ENCODE data around the gene LRBA.
"Not testable (repeated sequence)": the region's sequence is repeated elsewhere in the genome, so short reads cannot be mapped to it uniquely, and the experiment has no call there.

Gene LRBA

DNA sequence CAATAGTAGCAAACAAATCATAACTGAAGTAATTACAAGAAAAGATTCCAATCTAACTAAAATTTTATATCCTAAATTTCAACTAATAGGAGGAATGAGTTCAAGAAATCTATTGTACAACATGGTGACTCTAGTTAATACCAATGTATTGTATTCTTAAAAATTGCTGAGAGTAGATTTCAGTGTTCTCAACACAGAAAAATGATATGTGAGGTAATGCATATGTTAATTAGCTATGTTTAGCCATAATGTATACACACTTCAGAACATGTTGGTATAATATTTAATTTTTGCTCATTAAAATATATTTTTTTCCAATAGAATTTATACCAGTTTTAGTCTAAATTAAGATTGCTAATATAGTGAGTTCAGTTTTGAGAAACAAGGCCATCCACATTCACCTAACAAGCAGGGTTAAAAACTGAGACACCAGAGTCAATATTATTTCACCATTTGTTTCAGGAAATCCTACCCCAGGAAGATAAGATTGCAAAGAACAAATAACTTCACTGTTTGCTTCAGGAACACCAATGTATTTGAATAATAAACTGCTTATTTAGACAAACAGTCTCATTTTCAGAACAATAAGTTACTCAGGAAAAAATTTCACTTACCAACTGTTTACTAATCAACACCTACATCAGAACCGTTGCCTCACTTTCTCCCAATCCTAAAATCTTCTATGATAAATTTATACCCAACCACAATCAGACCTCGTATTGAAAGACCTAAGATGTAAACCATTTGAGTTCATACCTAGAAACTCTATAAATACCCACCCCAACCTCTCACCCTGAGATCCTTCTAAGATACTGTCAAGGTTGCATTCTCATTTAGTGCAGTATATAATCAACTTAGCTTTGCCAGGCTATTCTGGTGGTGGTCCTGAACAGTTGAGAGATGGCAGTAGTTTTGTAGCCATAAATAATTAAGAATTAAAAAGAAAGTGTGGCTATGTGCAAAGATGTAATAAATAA is 300.3 kb downstream of the LRBA start:
- no peak for DNase-seq

DNA sequence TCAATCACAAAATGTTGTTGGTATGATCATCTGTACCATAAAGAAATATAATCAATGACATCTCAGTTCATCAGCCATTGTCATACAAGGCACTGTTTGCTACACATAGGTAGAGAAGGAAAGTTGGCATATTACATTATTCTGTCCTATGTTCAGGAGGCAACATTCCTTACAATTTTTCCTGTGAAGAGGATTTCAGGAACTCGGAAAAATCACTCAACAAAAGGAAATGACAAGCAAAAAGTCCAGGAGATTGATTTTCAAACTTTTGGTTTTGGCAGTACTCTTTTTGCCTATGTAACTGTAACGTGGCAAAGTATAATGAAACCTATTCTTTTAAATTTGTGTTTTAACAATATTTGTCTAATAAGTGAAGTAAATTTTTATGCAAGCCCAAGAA is 301.8 kb downstream of the LRBA start:
- DNase-seq = no peak

DNA sequence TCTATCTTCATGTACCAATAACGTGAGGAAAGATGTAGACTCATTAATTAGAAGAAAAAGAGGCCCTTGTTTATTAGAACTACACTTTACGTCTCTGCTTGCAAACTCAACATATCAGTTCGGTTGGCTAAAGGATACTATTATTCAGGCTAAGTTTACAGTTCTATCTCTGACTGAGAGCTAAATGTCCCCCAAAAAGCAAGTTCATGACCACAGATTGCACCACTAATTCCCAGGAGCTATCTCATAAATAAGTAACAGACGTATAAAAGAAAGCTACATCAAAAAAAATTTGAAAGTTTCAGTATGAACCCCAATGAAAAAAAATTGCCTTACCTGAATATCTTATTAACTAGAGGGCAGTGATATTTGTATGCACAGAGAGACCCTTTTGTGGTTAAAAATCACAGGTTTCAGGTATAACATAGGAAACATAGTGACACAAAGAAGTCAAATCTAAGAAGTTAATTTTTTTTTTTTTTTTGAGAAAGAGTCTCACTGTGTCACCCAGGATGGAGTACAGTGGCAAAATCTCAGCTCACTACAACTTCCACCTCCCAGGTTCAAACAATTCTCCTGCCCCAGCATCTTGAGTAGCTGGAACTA is 304.2 kb downstream of the LRBA start:
- no peak for DNase-seq

DNA sequence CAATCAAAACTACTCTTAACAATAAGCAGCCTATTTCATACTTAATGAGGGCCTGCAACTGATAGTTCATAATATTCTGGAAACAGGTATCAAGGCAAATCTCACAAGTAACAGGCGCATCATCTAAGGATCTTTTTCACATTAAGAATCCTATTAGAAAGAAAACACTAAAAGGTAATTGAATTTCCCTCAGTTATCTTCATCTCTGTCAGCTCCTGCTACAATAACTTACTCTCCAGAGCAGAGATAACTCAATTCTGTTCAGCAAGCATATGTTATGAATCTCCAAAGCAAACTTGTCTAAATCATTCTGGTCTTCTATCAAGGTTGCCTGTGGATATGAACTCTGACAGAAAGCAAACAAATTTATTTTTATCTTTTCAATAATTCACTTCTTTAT is 307.1 kb downstream of the LRBA start:
- no peak for DNase-seq

DNA sequence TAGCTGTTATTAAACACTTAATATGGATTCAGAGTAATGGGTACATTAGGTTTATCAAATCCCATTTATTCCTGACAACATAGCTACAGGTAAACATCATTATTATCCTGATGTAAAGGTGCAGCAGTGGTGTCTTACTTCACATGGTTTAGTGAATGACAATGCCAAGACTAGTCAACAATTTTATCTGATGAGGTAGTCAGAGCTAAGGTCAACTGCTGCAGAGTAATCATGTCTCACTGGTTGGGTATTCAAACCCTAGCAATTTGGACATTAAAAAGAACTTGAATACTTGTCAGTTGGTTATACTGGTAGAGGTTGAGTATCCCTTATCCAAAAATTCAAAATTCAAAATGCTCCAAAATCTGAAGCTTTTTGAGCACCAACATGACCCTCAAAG is 315.5 kb downstream of the LRBA start:
- no peak for DNase-seq

DNA sequence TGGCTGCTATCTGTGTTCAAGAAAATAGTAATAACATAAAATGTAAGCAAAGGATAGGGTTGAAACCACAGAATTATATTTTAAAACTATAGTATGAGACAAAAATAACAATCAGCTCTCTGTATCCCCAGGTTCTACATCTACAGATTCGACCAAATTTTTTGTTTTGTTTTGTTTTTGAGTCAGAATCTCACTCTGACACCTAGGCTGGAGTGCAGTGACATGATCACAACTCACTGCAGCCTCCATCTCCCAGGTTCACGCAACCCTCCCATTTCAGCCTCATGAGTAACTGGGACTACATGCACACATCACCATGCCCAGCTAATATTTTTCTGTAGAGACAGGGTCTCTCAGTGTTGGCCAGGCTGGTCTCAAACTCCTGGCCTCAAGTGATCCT is 319.9 kb downstream of the LRBA start:
- no peak for DNase-seq

DNA sequence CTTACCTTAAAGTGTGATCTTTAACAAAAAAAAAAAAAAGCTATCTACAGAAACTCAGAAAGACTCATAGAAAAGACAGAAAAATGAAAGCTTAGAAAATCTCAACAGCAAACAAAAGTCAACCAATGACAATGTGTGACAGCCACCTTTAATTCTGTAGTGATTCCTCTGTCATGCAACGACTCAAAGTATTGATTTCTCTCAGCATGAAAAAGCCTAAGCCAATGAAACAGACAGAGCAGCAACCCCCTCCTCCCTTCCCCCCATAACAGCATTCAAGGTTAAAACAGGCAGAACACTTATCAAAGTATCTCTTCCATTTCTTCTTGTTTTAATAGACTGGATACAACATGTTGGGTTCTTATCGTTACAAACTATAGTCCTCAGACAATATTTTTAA is 320.6 kb downstream of the LRBA start:
- DNase-seq = no peak

DNA sequence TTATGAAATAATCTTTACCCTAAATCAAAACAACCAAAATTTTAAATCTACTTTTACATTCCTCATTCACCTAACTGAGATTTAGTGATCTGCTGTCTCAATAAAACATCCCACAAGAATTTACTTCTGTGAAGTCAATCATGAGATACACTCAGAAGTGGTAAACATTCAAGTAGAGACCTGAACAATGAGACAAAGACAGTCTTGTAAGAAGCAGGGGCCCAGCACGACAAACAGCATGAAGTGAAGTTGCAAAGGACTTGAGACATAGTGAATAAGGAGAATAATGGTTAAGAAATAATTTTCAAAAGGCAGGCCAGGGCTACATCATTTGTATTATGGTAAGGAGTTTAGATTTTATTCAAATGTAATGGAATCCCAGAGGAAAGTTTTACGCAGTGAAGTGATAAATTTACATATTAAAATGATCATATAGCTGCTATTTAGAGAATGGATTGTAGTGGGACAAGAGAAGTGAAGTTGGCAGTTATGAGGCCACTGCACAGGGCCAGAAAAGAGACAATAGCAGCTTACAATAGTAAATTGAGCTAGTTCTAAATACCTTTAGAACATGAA is 331.2 kb downstream of the LRBA start:
- no peak for DNase-seq

DNA sequence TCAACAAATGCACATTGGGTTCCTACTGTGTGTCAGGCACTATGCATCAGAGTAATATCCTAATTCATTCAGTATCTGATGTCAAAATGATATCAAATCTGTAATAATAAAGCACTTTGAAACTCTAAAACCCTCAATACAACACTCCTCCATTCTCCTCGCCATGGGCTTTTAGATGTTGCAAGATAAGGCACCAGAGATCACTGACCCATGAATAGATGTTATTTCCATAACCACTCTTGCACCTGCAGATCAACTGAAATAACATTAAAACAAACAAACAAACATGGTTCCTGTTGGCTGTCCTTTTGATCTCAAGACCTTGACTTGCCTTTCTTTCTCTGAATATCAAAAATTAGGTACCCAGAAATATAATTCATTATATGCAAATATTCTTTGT is 333.0 kb downstream of the LRBA start:
- no peak for DNase-seq

DNA sequence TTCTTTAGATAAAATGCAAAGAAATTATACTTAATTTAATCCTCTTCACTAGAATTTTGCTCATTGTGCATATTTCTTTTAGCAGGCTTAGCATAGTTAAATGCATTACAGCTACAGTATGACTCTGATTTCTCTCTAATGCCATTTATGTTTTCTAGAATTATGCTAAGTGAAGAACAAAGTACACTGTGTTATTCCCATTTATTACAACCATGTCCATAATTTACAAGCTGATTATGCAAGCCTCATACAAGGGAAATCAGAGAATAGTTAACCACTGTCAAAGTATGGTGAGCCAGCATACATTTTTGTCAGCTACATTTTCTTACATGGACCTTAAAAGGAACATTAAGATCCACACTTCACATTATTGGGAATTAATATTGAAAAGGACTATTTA is 334.0 kb downstream of the LRBA start:
- DNase-seq = no peak

DNA sequence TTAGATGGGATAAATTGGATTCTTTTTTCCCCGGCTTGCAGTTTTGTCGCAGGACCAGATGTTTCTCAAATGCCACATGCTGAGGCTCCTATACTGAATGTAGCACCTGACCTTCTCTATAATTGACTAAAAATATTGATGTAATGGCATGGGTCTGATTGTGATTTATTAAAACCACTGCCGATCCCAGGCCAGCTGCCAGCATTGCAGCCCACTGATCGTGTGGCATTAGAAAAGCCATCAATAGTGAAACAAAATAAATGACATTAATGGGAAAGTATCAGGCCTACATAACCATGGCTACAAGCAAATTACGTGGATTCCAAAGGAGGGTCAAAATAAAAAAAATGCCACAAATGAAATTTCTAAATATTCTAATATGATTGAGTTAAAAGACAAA is 334.4 kb downstream of the LRBA start:
- no peak for DNase-seq

DNA sequence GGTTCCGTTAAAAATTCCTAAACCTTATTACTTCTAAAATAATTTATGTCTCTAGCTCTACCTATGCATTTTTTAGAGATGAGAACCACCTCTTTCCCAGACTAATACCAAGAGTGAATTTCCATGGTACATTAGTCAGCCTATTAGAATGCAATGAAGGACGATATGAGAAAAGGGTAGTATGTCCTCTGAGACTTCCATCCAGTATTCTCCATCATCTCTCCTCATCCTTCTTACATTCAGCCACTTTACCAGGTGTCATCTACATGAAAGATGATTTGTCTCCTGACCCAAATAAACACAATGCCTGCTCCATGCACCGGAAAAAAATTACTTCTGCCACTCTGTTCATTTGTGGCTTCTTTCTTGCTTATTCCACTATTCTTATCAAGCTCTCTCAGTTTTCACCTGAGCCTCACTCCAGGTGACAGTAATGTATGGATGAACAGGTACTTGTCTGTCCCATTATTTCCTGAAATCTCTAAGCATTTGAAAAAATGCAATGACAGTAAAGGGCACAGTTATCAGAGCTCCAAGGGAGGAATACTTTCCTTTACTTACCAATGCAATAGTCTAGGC is 335.2 kb downstream of the LRBA start:
- no peak for DNase-seq

DNA sequence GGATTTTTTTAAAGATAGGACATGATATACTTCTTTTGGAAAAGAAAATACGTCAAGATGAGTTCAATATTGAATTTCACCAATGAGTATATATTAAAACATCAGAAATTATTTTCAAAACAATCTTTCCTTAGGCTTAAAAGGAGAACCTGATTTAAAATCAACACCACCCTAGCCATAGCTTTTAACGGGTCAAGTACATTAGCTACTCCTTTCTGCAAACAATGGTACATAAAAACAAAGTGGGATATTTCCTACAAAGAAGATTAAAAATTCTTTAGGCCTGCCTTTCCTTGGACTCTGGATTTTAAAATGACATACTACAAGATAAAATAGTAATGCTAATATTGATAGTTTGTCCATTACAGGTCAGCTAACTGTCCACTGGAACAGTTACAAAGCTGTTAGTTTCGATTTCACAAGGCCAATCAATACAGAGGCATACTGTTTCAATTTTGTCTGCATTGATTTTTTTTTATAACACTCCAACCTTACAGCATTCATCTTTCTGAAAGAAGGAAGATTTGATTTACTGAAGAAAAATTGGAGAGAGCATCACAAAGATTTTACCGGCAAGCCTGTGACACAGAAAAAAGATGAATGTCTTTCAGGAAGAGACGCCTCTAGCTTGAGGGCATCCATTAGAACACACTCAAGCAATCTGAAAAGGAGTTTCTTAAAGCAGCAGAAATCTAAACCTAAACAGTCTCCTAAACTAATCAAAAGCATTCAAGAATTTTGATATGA is 335.9 kb downstream of the LRBA start:
- DNase-seq = no peak

DNA sequence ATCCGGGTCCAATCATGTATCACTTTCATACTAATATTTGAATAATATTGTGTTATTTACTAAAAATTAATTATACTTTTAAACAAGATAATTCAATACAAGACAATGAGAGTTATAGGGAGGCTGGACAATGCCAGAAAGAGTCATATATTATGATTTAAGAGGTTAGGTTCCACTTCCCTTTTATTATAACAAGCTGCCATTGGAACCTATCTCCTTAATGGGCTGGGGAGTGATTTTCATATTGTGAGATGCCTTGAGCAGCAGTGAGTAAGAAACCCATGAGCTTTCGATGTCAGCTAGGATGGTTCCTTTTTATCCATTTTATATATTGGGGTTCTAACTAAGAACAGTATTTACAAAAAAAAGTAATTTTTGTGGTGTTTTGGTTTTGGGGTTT is 341.3 kb downstream of the LRBA start:
- DNase-seq = no peak

DNA sequence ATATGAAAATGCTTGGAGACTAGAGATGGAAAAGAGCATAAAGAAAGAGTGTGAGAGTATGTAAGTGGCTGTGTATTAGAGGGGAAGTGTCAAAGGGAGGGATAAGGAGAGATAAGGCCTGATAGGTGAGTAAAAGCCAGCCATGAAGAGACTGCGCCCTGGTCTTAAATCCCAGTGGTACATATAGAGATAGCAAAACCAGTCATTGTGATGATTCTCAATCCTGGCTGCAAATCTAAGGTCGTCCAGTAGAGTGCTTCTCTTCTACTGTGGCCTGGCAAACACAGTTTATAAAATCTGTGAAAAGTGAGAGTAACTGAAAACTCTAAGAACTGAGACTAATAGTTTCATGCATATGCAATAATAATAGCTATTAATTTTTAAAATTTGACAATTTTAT is 346.3 kb downstream of the LRBA start:
- DNase-seq = no peak

DNA sequence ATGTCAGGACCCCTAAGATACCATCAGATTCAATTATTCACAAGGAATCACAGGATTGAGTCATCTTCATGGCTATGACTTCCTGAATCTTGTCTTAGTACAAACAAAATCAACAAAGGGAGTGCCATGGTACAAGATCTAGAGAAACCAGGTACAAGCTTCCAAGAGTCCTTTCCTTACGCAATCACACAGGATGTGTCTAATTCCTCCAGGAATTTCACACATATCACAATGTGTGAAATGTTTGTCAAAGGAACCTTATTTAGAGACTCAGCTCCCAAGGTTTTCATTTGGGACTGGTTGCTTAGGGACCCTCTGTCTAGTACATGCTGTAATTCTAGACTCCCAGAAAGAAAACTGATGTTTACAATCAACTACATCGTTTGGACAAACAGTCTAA is 350.1 kb downstream of the LRBA start:
- no peak for DNase-seq

DNA sequence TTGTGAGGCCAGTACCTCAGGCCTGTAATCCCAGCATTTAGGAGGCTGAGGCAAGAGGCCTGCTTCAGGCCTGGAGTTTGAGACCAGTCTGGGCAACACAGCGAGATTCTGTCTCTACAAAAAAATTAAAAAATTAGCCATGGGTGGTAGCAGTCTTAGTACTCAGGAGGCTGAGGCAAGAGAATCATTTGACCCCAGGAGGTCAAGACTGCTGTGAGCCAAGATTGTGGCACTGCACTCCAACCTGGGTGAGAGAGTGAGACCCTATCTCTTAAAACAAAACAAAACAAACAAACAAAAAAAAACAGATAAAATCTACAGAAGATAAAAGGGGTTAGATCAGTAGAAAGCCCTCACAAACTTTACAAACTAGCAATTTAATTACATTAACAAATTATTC is 352.4 kb downstream of the LRBA start:
- no peak for DNase-seq

DNA sequence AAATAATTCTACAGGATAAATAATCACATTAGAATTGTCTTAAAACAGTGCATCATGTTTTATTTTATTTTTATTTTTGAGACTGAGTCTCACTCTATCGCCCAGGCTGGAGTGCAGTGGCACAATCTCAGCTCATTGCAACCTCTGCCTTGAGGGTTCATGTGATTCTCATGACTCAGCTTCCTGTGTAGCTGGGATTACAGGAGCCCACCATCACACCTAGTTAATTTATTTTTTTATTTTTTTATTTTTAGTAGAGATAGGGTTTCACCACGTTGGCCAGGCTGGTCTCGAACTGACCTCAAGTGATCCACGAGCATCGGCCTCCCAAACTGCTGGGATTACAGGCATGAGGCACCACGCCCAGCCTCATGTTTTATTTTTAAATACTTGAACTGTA is 353.5 kb downstream of the LRBA start:
- not testable (repeated sequence) for DNase-seq

DNA sequence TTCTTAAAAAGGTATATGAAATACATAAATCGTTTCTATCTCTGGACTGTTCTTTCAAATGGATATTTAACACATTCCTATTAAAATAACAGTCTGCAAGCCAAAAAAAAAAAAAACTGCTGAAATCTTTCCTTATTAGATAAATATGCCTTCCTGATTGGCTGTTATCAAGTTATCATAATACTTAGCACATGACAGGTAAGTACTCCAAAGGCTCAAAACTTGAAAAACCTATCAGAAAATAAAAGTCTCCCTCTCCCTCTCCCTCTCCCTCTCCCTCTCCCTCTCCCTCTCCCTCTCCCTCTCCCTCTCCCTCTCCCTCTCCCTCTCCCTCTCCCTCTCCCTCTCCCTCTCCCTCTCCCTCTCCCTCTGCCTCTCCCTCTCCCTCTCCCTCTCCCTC is 356.8 kb downstream of the LRBA start:
- DNase-seq = not testable (repeated sequence)

DNA sequence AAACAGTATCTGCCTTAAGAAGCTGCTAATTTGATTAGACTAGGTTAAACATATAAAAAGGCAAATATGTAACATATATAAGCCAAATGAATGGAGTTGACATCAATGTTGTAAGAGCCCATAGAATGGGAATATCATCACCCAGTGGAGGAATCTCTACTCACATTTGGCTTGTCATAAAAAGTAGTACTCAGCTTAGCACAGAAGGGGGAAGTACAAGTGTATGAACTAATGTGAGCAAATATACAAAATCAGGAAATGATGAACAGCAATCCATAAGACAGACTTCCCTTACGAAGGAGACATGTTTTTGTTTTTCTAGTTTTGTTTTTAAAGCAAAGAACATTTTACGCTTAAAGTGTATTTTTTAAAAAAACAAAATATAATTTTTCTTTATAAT is 358.2 kb downstream of the LRBA start:
- no peak for DNase-seq

DNA sequence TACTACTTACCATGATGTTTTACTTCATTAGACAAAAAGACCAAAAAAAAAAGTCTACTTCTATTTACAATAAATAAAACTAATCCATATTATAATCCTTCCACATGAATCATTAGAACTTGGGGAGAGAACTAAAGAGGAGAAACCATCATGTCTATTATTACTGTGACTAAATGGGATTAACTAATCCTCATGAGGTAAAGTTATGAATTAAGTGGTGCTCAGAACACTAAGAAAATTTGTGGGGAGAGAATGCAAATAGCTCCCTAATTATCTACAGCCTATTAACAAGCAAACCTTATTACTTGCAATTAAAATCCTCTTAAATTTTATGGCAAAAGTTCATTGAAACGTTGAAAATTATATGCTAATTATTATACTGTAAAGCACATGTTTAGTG is 364.3 kb downstream of the LRBA start:
- no peak for DNase-seq

DNA sequence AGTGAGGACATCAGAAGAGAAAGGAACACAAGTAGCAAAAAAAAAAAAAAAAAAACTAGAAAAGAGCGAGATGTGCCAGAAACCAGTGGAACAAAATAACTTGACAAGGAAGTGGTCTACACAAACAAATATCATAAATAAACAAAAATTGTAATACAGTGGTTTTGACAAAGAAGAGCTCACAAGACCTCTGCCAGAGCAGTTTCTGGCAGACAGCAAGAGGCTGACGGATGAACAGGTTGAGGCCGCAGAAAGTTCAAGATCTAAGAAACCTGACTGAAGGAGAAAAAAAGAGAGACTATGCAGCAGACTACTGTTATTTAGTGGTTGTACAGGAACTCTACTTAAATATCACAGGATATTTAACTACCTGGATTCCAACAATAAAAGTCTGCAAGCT is 367.0 kb downstream of the LRBA start:
- DNase-seq = no peak

DNA sequence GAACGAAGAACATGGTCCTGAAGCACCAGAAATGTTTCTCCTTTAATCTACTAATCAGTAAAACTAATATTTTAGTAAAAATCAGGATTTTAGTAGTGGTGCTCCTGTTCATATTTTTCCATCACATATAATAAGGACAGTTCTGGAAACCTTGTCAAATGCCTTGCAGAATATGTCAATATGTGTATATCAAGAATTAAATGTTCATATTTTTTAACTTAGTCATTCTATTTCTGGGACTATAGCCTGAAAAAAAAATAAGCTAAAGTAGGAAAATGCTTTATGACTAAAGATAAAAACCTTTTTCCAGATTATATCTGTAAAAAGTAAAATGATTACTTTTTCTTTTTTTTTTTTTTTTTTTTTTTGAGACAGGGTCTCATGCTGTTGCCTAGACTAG is 368.1 kb downstream of the LRBA start:
- no peak for DNase-seq

Measured in stimulated activated CD8-positive, alpha-beta memory T cell treated with anti-CD3 and anti-CD28 coated beads, Interleukin-4, amount 100 ng/mL, for 48 hours (primary cell).